Uterus (tissue), 4 donors: ENCODE measurements around the gene STK33. TPM values are rescaled to one million over a fixed set of nuclear protein-coding genes. Genes with fewer than 3 reads are reported as not detected.
A peak's percentile ranks its signal among the peaks of the same experiment; 100 is the strongest.

Experiments
- DNase-seq, 2 donors: peaks; one replicate each; pipeline ENCODE4 v3.0.0-alpha.2; 2019 to 2020
- H3K27ac ChIP-seq, 2 donors: fragments of 200-600 bp; sonication (generic); 1 replicate in 1 of 2; 2 replicates in 1 of 2; pipeline ENCODE4 v1.5.1; 2016 to 2018
- H3K27me3 ChIP-seq, 2 donors: fragments of 200-600 bp; sonication (generic); one replicate each; pipeline ENCODE4 v1.5.1; 2018 to 2019; ENCODE audit warnings: control low read depth in 1 of 2
- H3K36me3 ChIP-seq, 2 donors: fragments of 200-600 bp; sonication (generic); one replicate each; pipeline ENCODE4 v1.5.1; 2019; ENCODE audit warnings: control low read depth in 1 of 2
- H3K4me1 ChIP-seq, 2 donors: fragments of 200-600 bp; sonication (generic); one replicate each; pipeline ENCODE4 v1.5.1; 2018 to 2019; ENCODE audit warnings: control low read depth in 1 of 2
- H3K4me3 ChIP-seq, 2 donors: fragments of 200-600 bp; sonication (generic); 1 replicate in 1 of 2; 2 replicates in 1 of 2; pipeline ENCODE4 v1.5.1; 2018 to 2019; ENCODE audit warnings: mild to moderate bottlenecking in 1 of 2
- H3K9me3 ChIP-seq, 2 donors: fragments of 200-600 bp; sonication (generic); one replicate each; pipeline ENCODE4 v1.5.1; 2019; ENCODE audit warnings: control low read depth in 1 of 2
- POLR2A ChIP-seq, 2 donors: fragments of 450-650 bp; IDR thresholded peaks; one replicate each; pipeline ENCODE4 v1.6.1; 2016; ENCODE audit warnings: antibody characterized with exemption in 2 of 2, mild to moderate bottlenecking in 1 of 2, moderate library complexity in 1 of 2
- intact Hi-C: fragments of 100-400 bp; cut with DNase I; formaldehyde crosslinking; loops from one replicate; pipeline ENCODE4 v1.15.1; 2023; ENCODE audit warnings: low total_unique reads
- total RNA-seq, 4 donors: library from RNA; depleted of rRNA in 3 of 4; stranded (reverse); fragments of >200 nt in 3 of 4; gene quantifications; one replicate each; pipeline versions ENCODE4 v1.1.0 to v1.2.4, GENCODE V29; 2014 to 2023
- TF ChIP-seq, protein P1 (sequence below), 4 experiments: fragments of 200-600 bp in 2 of 4; fragments of 450-650 bp in 2 of 4; sonication (generic) in 2 of 4; IDR thresholded peaks; one replicate each; pipeline ENCODE4 v1.5.1; 2016 to 2019; ENCODE audit warnings: antibody characterized with exemption in 4 of 4, mild to moderate bottlenecking in 2 of 4, moderate library complexity in 1 of 4
- donor health status: DM: yes; HTN: yes; CAD: no.

STK33 gene
- total RNA-seq, 4 donors from 2014 or later, result 12.4 to 30.7 (median 30.2) TPM

DNA sequence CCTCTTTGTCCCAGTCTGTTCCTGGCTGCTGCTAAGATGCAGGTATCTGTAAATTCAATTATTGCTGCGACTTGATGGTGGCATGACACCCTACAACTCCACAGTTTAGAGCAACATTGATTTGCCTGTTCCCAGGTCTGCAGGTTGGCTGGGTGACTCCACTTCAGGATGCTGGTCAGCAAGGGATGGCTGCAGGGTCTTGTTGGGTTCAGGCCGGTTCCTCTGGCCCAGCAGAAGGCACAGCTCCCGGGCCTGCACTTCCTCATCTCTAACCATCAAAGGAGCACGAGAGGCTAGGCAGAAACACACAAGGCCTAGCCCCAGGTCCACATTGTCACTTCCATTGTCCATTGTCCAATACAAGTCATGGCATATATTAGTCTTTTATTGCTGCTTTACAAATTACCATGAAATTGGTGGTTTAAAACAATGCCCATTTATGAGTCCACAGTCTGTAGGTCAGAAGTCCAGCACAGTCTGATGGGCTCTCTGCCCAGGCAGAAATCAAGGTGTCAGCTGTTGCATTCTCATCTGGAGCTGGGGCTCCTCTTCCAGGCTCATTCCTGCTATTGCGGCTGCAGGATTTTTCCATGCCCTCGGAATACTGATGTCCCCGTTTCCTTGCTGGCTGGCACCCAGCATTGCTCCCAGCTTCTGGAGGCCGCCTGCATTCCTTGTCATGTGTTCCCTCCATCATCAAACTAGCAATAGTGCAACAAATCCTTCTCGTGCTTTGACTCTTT lies 233.8 kb downstream of the STK33 start:
- Histone ChIP-seq H3K9me3 (no peaks in the 10 kb centered on the region), H3K4me3 (no peak overlapping the region), H3K36me3 (no peaks in the 10 kb centered on the region), H3K27ac (no peak overlapping the region), H3K4me1 (no peaks in the 10 kb centered on the region), H3K27me3 (no peaks in the 10 kb centered on the region)
- intact Hi-C loops, result no loop called here
- no peak for TF ChIP-seq POLR2A (IDR thresholded peaks at IDR 0.05)
- TF ChIP-seq, protein P1, sequence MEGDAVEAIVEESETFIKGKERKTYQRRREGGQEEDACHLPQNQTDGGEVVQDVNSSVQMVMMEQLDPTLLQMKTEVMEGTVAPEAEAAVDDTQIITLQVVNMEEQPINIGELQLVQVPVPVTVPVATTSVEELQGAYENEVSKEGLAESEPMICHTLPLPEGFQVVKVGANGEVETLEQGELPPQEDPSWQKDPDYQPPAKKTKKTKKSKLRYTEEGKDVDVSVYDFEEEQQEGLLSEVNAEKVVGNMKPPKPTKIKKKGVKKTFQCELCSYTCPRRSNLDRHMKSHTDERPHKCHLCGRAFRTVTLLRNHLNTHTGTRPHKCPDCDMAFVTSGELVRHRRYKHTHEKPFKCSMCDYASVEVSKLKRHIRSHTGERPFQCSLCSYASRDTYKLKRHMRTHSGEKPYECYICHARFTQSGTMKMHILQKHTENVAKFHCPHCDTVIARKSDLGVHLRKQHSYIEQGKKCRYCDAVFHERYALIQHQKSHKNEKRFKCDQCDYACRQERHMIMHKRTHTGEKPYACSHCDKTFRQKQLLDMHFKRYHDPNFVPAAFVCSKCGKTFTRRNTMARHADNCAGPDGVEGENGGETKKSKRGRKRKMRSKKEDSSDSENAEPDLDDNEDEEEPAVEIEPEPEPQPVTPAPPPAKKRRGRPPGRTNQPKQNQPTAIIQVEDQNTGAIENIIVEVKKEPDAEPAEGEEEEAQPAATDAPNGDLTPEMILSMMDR (IDR thresholded peaks at IDR 0.05), result no peak
- DNase-seq, result no peak

DNA sequence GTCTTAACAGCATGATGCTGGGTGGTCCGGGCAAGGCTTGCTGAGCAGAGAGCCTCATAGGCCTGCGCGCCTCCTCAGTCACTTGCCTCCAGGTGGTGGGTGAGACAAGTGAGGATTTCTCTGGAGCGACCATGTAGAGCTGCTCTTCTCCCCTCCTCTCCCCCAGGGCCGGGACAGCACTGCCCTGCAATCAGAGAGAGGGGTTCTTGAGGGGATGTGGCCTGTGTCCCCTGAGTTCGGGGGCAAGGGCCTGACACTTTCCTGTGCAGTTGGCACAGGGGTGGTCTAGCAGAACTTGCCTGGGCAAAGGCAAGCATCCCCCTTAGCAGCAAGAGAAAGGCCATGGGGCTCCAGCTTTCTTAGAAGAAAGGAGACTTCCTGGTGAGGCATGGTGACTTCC lies 234.5 kb downstream of the STK33 start:
- Histone ChIP-seq H3K4me1 (no peaks in the 10 kb centered on the region), H3K27me3 (no peaks in the 10 kb centered on the region), H3K27ac (no peak overlapping the region), H3K9me3 (no peaks in the 10 kb centered on the region), H3K4me3 (no peak overlapping the region), H3K36me3 (no peaks in the 10 kb centered on the region)
- DNase-seq, result no peak
- intact Hi-C loops, result no loop called here
- no peak for TF ChIP-seq POLR2A (IDR thresholded peaks at IDR 0.05)
- TF ChIP-seq, protein P1 (IDR thresholded peaks at IDR 0.05), result no peak

- no peaks in the 10 kb centered on the region for H3K27me3 ChIP-seq
- H3K27ac ChIP-seq, result no peak overlapping the region
- no peak for DNase-seq
- no peaks in the 10 kb centered on the region for H3K4me1 ChIP-seq
- no peaks in the 10 kb centered on the region for H3K36me3 ChIP-seq
- intact Hi-C loops, result no loop called here
- TF ChIP-seq, protein P1 (IDR thresholded peaks at IDR 0.05), result no peak
- TF ChIP-seq POLR2A (IDR thresholded peaks at IDR 0.05), result no peak
- H3K9me3 ChIP-seq, result no peaks in the 10 kb centered on the region
- no peak overlapping the region for H3K4me3 ChIP-seq
Observed at GRCh38 chr11:8357891-8358566, 236.0 kb downstream of the STK33 start.

DNA sequence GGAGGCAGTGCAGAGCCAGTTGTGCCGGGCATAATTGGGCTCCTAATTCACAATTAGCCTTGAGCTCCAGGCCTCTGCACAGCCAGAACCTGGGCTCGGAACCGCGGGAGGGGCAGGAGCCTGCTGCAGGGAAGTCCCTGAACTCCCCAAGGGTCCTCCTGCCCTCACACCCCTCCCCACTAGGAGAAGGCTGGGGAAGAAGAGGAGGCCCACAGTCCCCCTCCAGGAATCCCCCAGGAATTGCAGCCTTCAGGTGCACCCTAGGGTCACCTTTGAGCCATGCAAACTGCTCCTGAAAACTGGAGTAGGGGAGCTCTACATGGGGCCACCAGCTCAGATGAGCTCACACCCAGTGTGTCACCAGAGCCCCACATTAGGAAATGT lies 236.5 kb downstream of the STK33 start:
- TF ChIP-seq POLR2A (IDR thresholded peaks at IDR 0.05), result no peak
- TF ChIP-seq, protein P1 (IDR thresholded peaks at IDR 0.05), result no peak
- no peaks in the 10 kb centered on the region for H3K27me3 ChIP-seq
- H3K4me3 ChIP-seq, result no peak overlapping the region
- H3K9me3 ChIP-seq, result no peaks in the 10 kb centered on the region
- no peak for DNase-seq
- intact Hi-C loops, result no loop called here
- H3K4me1 ChIP-seq, result no peaks in the 10 kb centered on the region
- no peaks in the 10 kb centered on the region for H3K36me3 ChIP-seq
- no peak overlapping the region for H3K27ac ChIP-seq

GRCh38 chr11:8356721-8357504 lies 237.1 kb downstream of the STK33 start:
- TF ChIP-seq, protein P1 (IDR thresholded peaks at IDR 0.05), result no peak
- TF ChIP-seq POLR2A (IDR thresholded peaks at IDR 0.05), result no peak
- no peaks in the 10 kb centered on the region for H3K36me3 ChIP-seq
- H3K4me3 ChIP-seq, result no peak overlapping the region
- intact Hi-C loops, result no loop called here
- H3K4me1 ChIP-seq, result no peaks in the 10 kb centered on the region
- no peak overlapping the region for H3K27ac ChIP-seq
- no peaks in the 10 kb centered on the region for H3K27me3 ChIP-seq
- H3K9me3 ChIP-seq, result no peaks in the 10 kb centered on the region
- peak; percentile 34 to 58 for DNase-seq
